PC-3 (cell line): Measurements from ENCODE around the gene STAT5B. TPM values are rescaled to one million over a fixed set of nuclear protein-coding genes. Genes with fewer than 3 reads are reported as not detected.

Source experiments
- ATAC-seq: fragments of 200-7000 bp; cut with Tn5 transposase; 2 replicates; pipeline ENCODE4 v1.9.1; 2020; ENCODE audit warnings: mild to moderate bottlenecking, moderate library complexity
- BruUV-seq: library from RNA; stranded (reverse); fragments of 400-500 nt; replicated peaks from 2 replicates; lab custom pipeline; 2021; lab: Mats Ljungman, UMichigan
- CTCF ChIA-PET: fragments of 300-600 bp; sonication (Branson Sonifier 250); formaldehyde crosslinking; loops from one replicate; lab custom pipeline; 2022; ENCODE audit warnings: antibody characterized with exemption; lab: Charles Lee
- POLR2A ChIA-PET: fragments of 300-600 bp; sonication (Branson Sonifier 250); formaldehyde crosslinking; loops from one replicate; lab custom pipeline; 2022; ENCODE audit warnings: antibody characterized with exemption; ENCODE audit not compliant: unreplicated experiment; lab: Charles Lee
- DNase-seq: peaks from one replicate; pipeline ENCODE4 v3.0.0-alpha.2; 2015
- H2AFZ ChIP-seq: fragments of 300-600 bp; sonication (generic); 2 replicates; pipeline ENCODE4 v1.6.0; 2016; ENCODE audit warnings: antibody characterized with exemption, low read length
- H3F3A ChIP-seq: fragments of 300-600 bp; sonication (generic); one replicate; pipeline ENCODE4 v1.6.0; 2017; ENCODE audit warnings: antibody characterized with exemption, low read length, control low read depth, mild to moderate bottlenecking; ENCODE audit not compliant: unreplicated experiment
- H3K27ac ChIP-seq: fragments of 300-600 bp; sonication (generic); 2 replicates; pipeline ENCODE4 v1.5.1; 2016; ENCODE audit warnings: mild to moderate bottlenecking, low read length
- H3K27me3 ChIP-seq: fragments of 300-600 bp; sonication (generic); 2 replicates; pipeline ENCODE4 v1.6.1; 2016; ENCODE audit warnings: low read length, mixed read lengths
- H3K36me3 ChIP-seq: fragments of 300-600 bp; sonication (generic); 2 replicates; pipeline ENCODE4 v1.6.1; 2016; ENCODE audit warnings: low read depth, mixed run types, low read length, mixed read lengths
- H3K4me1 ChIP-seq: fragments of 300-600 bp; sonication (generic); 2 replicates; pipeline ENCODE4 v1.5.1; 2016; ENCODE audit warnings: low read length; ENCODE audit not compliant: insufficient read depth
- H3K4me2 ChIP-seq: fragments of 300-600 bp; sonication (generic); 2 replicates; pipeline ENCODE4 v1.6.0; 2016; ENCODE audit warnings: low read length
- H3K4me3 ChIP-seq: fragments of 300-600 bp; sonication (generic); 2 replicates; pipeline ENCODE4 v1.5.1; 2016; ENCODE audit warnings: mild to moderate bottlenecking, low read length, mixed read lengths
- H3K79me2 ChIP-seq: fragments of 300-600 bp; sonication (generic); 2 replicates; pipeline ENCODE4 v1.6.1; 2017; ENCODE audit warnings: low read length, mixed read lengths
- H3K9ac ChIP-seq: fragments of 300-600 bp; sonication (generic); 2 replicates; pipeline ENCODE4 v1.6.0; 2016; ENCODE audit warnings: mild to moderate bottlenecking, low read length
- H3K9me2 ChIP-seq: fragments of 300-600 bp; sonication (generic); replicated peaks from 2 replicates; pipeline ENCODE4 v1.6.1; 2016; ENCODE audit warnings: mixed run types, low read length, mixed read lengths
- H3K9me3 ChIP-seq: fragments of 300-600 bp; sonication (generic); 2 replicates; pipeline ENCODE4 v1.6.1; 2016; ENCODE audit warnings: low read length, mixed read lengths
- H4K20me1 ChIP-seq: fragments of 300-600 bp; sonication (generic); 2 replicates; pipeline ENCODE4 v1.6.1; 2016; ENCODE audit warnings: low read length, mixed read lengths
- CTCF ChIP-seq: fragments of 300-600 bp; sonication (generic); conservative IDR thresholded peaks from 2 replicates; pipeline ENCODE4 v1.5.1; 2017; ENCODE audit warnings: antibody characterized with exemption, low read depth, mild to moderate bottlenecking, low read length
- EZH2 ChIP-seq: fragments of 300-600 bp; sonication (generic); IDR thresholded peaks from one replicate; pipeline ENCODE4 v1.6.1; 2017; ENCODE audit warnings: antibody characterized with exemption, mild to moderate bottlenecking, low read length; ENCODE audit not compliant: unreplicated experiment
- EZH2phosphoT487 ChIP-seq: fragments of 300-600 bp; sonication (generic); IDR thresholded peaks from 2 replicates; pipeline ENCODE4 v1.6.1; 2018; ENCODE audit warnings: mild to moderate bottlenecking, antibody characterized with exemption, low read length, borderline replicate concordance
- intact Hi-C: fragments of 100-400 bp; cut with micrococcal nuclease; formaldehyde crosslinking; loops from 2 replicates; pipeline ENCODE4 v1.9.0; 2023
- total RNA-seq: library from RNA; depleted of rRNA; stranded (reverse); fragments of >200 nt; gene quantifications from 2 replicates; pipeline ENCODE4 v1.2.3, GENCODE V29; 2014

Gene STAT5B
- total RNA-seq, 1 experiment from 2014 or later, result not detected

- DNase-seq (no peak), ATAC-seq (no peak)
- CTCF ChIA-PET, result no interaction called here
- Histone ChIP-seq H3K79me2 (no peaks in the 10 kb centered on the region), H3K9me3 (no peaks in the 10 kb centered on the region), H3K4me1 (no peaks in the 10 kb centered on the region), H3K27me3 (no peaks in the 10 kb centered on the region), H2AFZ (no peak overlapping the region), H3K4me2 (no peak overlapping the region), H3K9ac (no peak overlapping the region), H4K20me1 (no peaks in the 10 kb centered on the region), H3K9me2 (no peaks in the 10 kb centered on the region), H3K4me3 (no peak overlapping the region), H3K27ac (no peak overlapping the region), H3K36me3 (no peaks in the 10 kb centered on the region), H3F3A (no peaks in the 10 kb centered on the region)
- no TSS peak for BruUV-seq
- POLR2A ChIA-PET, result no interaction called here
- TF ChIP-seq EZH2, result no peak
- TF ChIP-seq EZH2phosphoT487, result no peak
- TF ChIP-seq CTCF, result no peak
- intact Hi-C loops, result no loop called here
Measured at GRCh38 chr17:42249681-42250446, 26.3 kb downstream of the STAT5B start.

- H3K4me1 ChIP-seq, result no peaks in the 10 kb centered on the region
- DNase-seq, result no peak
- H3K27me3 ChIP-seq, result no peaks in the 10 kb centered on the region
- no peaks in the 10 kb centered on the region for H3K36me3 ChIP-seq
- ChIA-PET CTCF (no interaction called here), POLR2A (no interaction called here)
- no peak overlapping the region for H3K27ac ChIP-seq
- no peak overlapping the region for H3K9ac ChIP-seq
- no peaks in the 10 kb centered on the region for H4K20me1 ChIP-seq
- H3K4me3 ChIP-seq, result no peak overlapping the region
- no peak overlapping the region for H2AFZ ChIP-seq
- TF ChIP-seq CTCF, result no peak
- TF ChIP-seq EZH2phosphoT487, result no peak
- TF ChIP-seq EZH2, result no peak
- ATAC-seq, result no peak
- no peaks in the 10 kb centered on the region for H3F3A ChIP-seq
- intact Hi-C loops, result no loop called here
- H3K9me2 ChIP-seq, result no peaks in the 10 kb centered on the region
- H3K9me3 ChIP-seq, result no peaks in the 10 kb centered on the region
- H3K79me2 ChIP-seq, result no peaks in the 10 kb centered on the region
- H3K4me2 ChIP-seq, result no peak overlapping the region
- BruUV-seq, result no TSS peak
Measured at GRCh38 chr17:42248351-42249179, 27.6 kb downstream of the STAT5B start.

DNA sequence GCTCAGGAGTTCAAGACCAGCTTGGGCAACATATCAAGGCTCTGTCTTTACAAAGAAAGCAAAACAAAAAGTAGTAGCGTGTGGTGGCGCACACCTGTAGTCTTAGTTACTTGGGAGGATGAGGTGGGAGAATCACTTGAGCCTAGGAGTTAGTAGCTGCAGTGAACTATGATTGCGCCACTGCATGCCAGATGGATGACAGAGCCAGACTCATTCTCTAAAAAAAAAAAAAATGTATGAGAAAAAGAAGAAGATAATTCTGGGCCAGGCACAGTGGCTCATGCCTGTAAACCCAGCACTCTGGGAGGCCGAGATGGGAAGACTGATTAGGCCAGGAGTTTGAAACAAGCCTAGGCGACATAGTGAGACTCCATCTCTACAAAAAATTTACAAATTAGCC lies 28.5 kb downstream of the STAT5B start:
- no TSS peak for BruUV-seq
- H3K36me3 ChIP-seq, result no peaks in the 10 kb centered on the region
- H3F3A ChIP-seq, result no peaks in the 10 kb centered on the region
- CTCF ChIA-PET, result no interaction called here
- intact Hi-C loops, result no loop called here
- no peak overlapping the region for H3K27ac ChIP-seq
- no peaks in the 10 kb centered on the region for H3K4me1 ChIP-seq
- H3K9me3 ChIP-seq, result no peaks in the 10 kb centered on the region
- H3K9me2 ChIP-seq, result no peaks in the 10 kb centered on the region
- POLR2A ChIA-PET, result no interaction called here
- DNase-seq, result no peak
- H3K4me3 ChIP-seq, result no peak overlapping the region
- H4K20me1 ChIP-seq, result no peaks in the 10 kb centered on the region
- no peak overlapping the region for H2AFZ ChIP-seq
- H3K4me2 ChIP-seq, result no peak overlapping the region
- TF ChIP-seq EZH2phosphoT487 (no peak), EZH2 (no peak), CTCF (no peak)
- no peaks in the 10 kb centered on the region for H3K79me2 ChIP-seq
- no peak overlapping the region for H3K9ac ChIP-seq
- no peak for ATAC-seq
- H3K27me3 ChIP-seq, result no peaks in the 10 kb centered on the region
